OCI-LY1 (cell line): ENCODE results near the gene NPR2.

Source experiments
- CTCF ChIP-seq: fragments of 200-600 bp; sonication (generic), shearing (Covaris generic); IDR thresholded peaks from 2 replicates; pipeline ENCODE4 v1.5.1; 2017; ENCODE audit warnings: mild to moderate bottlenecking, antibody characterized with exemption, low read length, moderate library complexity, mixed read lengths
- EZH2 ChIP-seq: fragments of 200-600 bp; sonication (generic), shearing (Covaris generic); IDR thresholded peaks from 2 replicates; pipeline ENCODE4 v1.8.0; 2017; ENCODE audit warnings: borderline replicate concordance, mixed run types, mild to moderate bottlenecking, antibody characterized with exemption, low read length, moderate library complexity, mixed read lengths

GRCh38 chr9:35811381-35812024, 20.1 kb downstream of the NPR2 start:
- TF ChIP-seq CTCF (no peak), EZH2 (no peak)
